ENCODE results near the gene RIPK1.
"Not testable (repeated sequence)": the region's sequence is repeated elsewhere in the genome, so short reads cannot be mapped to it uniquely, and the experiment has no call there.

RIPK1 gene

DNA sequence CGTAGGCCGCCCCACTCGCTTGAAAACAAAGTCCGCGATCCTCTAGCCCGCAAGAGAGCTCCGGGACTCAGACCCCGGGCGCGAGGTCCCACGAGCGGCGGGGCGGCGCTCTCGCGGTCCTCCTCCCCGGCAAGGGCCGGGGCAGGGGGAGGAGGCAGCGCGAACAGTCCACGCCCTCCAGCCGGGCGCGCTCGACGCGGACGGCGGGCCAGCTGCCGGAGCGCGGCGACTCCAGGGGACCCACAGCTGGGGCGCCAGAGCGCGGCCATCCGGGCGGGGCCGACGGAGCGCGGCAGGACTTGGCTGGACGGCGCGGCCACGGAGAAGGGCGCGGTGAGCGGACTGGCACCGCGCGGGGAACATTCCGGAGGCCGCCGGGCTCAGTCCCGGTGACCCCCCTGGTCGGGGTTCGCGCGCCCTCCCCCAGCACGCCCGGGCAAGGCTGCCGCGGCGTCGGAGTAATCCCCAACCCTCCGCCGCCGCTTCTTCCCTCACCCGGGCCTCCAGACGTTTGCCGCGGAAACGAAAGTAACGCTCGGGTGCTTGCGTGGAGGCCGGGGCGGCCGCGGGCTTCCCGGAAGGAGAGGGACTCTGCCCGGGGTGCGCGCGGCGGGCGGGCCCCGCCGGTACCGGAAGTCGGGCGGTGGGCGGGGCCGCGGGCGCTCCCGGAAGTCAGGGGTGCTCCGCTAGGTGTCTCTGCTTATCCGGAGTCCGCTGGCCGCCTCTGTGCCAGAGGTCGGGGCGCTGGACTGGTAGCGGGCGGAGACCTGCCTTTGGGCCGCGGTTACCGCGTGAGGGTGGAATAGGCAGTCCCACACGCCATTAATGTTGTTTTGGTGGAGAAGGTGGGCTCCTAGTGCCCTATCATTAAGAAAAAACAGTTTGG, at the start of gene RIPK1:
Gene RIPK1 (plus strand): TSS at position 166 of the 886 bp plus-strand sequence. CDS start 8,330 bp downstream, outside the sequence.
- DNase-seq (ENCODE audit: low read depth) = peak; percentile 93

DNA sequence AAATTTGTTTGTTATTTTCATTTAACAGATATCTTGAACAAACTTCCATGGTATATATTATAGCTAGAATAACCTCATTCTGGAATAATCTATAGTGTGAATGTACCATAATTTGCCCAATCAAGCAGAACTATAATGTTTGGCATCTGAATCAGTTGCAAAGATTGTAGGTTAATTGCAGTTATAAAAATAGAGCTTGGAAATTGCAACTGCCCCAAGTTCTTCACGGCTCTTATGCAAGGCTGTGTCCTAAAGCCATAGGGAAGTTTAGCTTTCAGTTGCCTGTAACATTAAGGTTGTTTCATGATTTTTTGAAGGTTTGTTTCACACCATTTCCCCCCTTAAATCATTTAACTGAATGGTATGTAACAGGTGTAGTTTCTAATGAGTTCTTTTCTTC, 49.2 kb upstream of the RIPK1 start:
- DNase-seq (ENCODE audit: low read depth) = no peak

GRCh38 chr6:3019749-3020320, 48.5 kb upstream of the RIPK1 start:
- no peak for DNase-seq (ENCODE audit: low read depth)

GRCh38 chr6:3020976-3021598, 47.2 kb upstream of the RIPK1 start:
- DNase-seq (ENCODE audit: low read depth) = not testable (repeated sequence)

- peak; percentile 31 for DNase-seq (ENCODE audit: low read depth)
These were observed 45.3 kb upstream of the RIPK1 start for GRCh38 chr6:3022765-3023662.

DNA sequence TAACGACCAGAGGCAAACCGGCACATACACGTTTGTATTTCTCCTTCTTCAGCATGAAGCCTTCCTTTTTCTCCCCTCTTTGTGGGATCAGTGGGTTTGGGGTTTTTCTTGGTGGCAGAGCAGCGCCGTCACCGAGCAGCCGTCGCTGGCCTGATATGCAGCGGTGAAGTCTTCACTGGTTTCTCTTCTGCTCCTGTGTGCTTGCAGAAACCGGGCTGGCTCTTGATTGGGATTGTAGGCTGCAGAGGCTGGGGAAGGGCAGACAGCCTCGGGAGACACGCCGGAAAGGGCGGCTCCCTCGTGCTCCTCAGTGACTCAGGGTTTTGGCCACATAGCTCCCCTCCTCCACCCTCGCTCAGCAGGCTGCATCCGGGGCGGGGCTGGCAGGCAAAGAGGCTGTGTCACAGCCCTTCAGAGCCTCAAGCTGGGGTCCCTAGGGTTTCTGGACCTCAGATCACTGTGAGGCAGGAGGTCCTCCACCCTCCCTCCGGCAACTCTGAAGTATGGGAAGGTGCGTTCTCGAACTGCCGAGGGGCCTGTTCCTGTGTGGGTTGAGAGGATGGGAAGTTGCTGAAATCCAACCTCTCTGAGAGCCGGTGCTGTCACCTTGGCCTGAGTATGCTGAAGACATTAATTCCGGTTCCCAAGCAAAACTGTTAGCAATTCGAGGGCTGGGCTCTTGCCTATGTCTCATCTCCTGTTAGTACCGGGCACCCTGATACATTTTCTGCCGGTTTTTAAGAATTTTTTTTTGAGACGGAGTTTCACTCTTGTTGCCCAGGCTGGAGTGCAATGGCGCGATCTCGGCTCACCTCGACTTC, 44.4 kb upstream of the RIPK1 start:
- DNase-seq (ENCODE audit: low read depth) = peak; percentile 82

GRCh38 chr6:3026791-3027626, 41.3 kb upstream of the RIPK1 start:
- DNase-seq (ENCODE audit: low read depth) = peak; percentile 9

DNA sequence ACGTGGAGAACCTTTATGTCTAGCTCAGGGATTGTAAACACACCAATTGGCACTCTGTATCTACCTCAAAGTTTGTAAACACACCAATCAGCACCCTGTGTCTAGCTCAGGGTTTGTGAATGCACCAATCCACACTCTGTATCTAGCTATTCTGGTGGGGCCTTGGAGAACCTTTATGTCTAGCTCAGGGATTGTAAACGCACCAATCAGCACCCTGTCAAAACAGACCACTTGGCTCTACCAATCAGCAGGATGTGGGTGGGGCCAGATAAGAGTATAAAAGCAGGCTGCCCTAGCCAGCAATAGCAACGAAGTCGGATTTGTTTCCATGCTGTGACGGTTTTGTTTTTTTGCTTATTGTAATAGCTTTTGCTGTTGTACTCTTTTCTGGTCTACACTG, 40.1 kb upstream of the RIPK1 start:
- not testable (repeated sequence) for DNase-seq (ENCODE audit: low read depth)

GRCh38 chr6:3031857-3032640, 36.2 kb upstream of the RIPK1 start:
- DNase-seq (ENCODE audit: low read depth) = no peak

DNA sequence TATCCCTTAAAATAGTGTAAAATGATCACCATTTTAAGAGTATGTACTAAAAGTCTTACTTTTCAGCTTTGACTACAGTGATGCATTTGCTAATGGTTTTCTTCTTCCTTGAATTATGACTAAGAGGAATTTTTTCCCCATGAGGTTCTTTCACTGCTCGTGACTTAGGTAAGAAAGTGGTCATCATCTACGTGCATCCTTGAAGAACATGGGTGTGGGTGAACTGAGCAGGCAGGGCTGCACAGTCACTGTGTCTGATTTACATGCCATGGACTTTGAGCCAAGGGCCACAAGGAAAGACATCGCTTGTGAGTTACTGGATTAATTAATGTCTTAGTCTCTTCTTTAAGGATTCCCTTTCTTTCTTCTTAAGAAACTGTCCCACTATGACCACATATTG, 35.3 kb upstream of the RIPK1 start:
- no peak for DNase-seq (ENCODE audit: low read depth)

- DNase-seq (ENCODE audit: low read depth) = no peak
These were observed 34.6 kb upstream of the RIPK1 start for GRCh38 chr6:3033652-3034051.

- DNase-seq (ENCODE audit: low read depth) = no peak
These were observed 32.9 kb upstream of the RIPK1 start for GRCh38 chr6:3035397-3035796.

- no peak for DNase-seq (ENCODE audit: low read depth)
These were observed 31.2 kb upstream of the RIPK1 start for GRCh38 chr6:3036861-3037637.

GRCh38 chr6:3037638-3038365, 30.5 kb upstream of the RIPK1 start:
- no peak for DNase-seq (ENCODE audit: low read depth)

GRCh38 chr6:3039384-3039783, 28.9 kb upstream of the RIPK1 start:
- no peak for DNase-seq (ENCODE audit: low read depth)

GRCh38 chr6:3041147-3041546, 27.1 kb upstream of the RIPK1 start:
- no peak for DNase-seq (ENCODE audit: low read depth)

GRCh38 chr6:3041606-3042005, 26.7 kb upstream of the RIPK1 start:
- no peak for DNase-seq (ENCODE audit: low read depth)

GRCh38 chr6:3045369-3045768, 22.9 kb upstream of the RIPK1 start:
- DNase-seq (ENCODE audit: low read depth) = no peak

Measured in activated T-cell treated with anti-CD3 and anti-CD28 coated beads for 1 hour (primary cell).